CD4-positive, alpha-beta T cell (primary cell): Measurements from ENCODE around the gene SLC29A2. TPM values are rescaled to one million over a fixed set of nuclear protein-coding genes. Genes with fewer than 3 reads are reported as not detected.

Experiments
- ATAC-seq: fragments of 200-7000 bp; cut with Tn5 transposase; one replicate; pipeline ENCODE4 v1.10.0; 2022; ENCODE audit warnings: mild to moderate bottlenecking; ENCODE audit not compliant: poor library complexity
- CTCF ChIA-PET: fragments of 350-600 bp; sonication (Branson Sonifier 250); formaldehyde crosslinking; loops from one replicate; lab custom pipeline; 2021; ENCODE audit warnings: antibody characterized with exemption, inconsistent platforms; lab: Charles Lee
- POLR2A ChIA-PET: fragments of 350-600 bp; sonication (Branson Sonifier 250); formaldehyde crosslinking; loops from one replicate; lab custom pipeline; 2021; ENCODE audit warnings: antibody characterized with exemption, inconsistent platforms; lab: Charles Lee
- DNase-seq, 14 experiments: peaks; one replicate each; pipeline ENCODE4 v3.0.0-alpha.2; 2013 to 2020; ENCODE audit warnings: mixed read lengths in 2 of 14
- H3K27ac ChIP-seq, 2 donors: one replicate each; pipeline versions ENCODE4 v1.5.1 to v1.7.0; 2013; ENCODE audit warnings: low read length in 2 of 2, low read depth in 1 of 2, mild to moderate bottlenecking in 1 of 2
- H3K27me3 ChIP-seq, 2 experiments: 1 replicate in 1 of 2; 2 replicates in 1 of 2; pipeline versions ENCODE4 v1.6.1 to v1.7.0; 2013; ENCODE audit warnings: low read length in 2 of 2, control low read depth in 1 of 2, mild to moderate bottlenecking in 1 of 2, moderate library complexity in 1 of 2; ENCODE audit not compliant: insufficient read depth in 2 of 2, control insufficient read depth in 1 of 2
- H3K36me3 ChIP-seq: one replicate; pipeline ENCODE4 v1.6.1; 2013; ENCODE audit warnings: low read length, control low read depth; ENCODE audit not compliant: insufficient read depth
- H3K4me1 ChIP-seq: one replicate; pipeline ENCODE4 v1.6.1; 2013; ENCODE audit warnings: low read length, control low read depth; ENCODE audit not compliant: insufficient read depth
- H3K4me3 ChIP-seq: one replicate; pipeline ENCODE4 v1.5.1; 2013; ENCODE audit warnings: mild to moderate bottlenecking, low read length, moderate library complexity
- H3K9me3 ChIP-seq, 2 experiments: 1 replicate in 1 of 2; 2 replicates in 1 of 2; pipeline versions ENCODE4 v1.6.1 to v1.7.0; 2013; ENCODE audit warnings: low read length in 2 of 2, mild to moderate bottlenecking in 2 of 2, control low read depth in 1 of 2, moderate library complexity in 1 of 2; ENCODE audit not compliant: control insufficient read depth in 1 of 2, insufficient read depth in 1 of 2
- H3K27ac Mint-ChIP-seq: one replicate; pipeline ENCODE4 v1.8.0; 2020; ENCODE audit warnings: mixed read lengths
- H3K27me3 Mint-ChIP-seq: one replicate; pipeline ENCODE4 v1.8.0; 2021; ENCODE audit warnings: mixed read lengths
- H3K36me3 Mint-ChIP-seq: one replicate; pipeline ENCODE4 v1.8.0; 2021; ENCODE audit warnings: low read depth, mixed read lengths
- H3K4me1 Mint-ChIP-seq: one replicate; pipeline ENCODE4 v1.8.0; 2021; ENCODE audit warnings: low read depth, mixed read lengths
- H3K4me3 Mint-ChIP-seq: one replicate; pipeline ENCODE4 v1.8.0; 2020; ENCODE audit warnings: mild to moderate bottlenecking, mixed read lengths
- H3K9me3 Mint-ChIP-seq: one replicate; pipeline ENCODE4 v1.8.0; 2020; ENCODE audit warnings: mixed read lengths
- CTCF ChIP-seq: fragments of 200-600 bp; IDR thresholded peaks from one replicate; pipeline ENCODE4 v1.8.0; 2022; ENCODE audit warnings: antibody characterized with exemption, mild to moderate bottlenecking
- intact Hi-C, 2 experiments: fragments of 100-400 bp; cut with DNase I in 1 of 2; cut with micrococcal nuclease in 1 of 2; formaldehyde crosslinking; loops; one replicate each; pipeline versions ENCODE4 v1.15.1 to v1.9.0; 2023 to 2025; cut with DNase I, micrococcal nuclease
- total RNA-seq, 174 experiments: library from RNA in 2 of 174; stranded (reverse) in 2 of 174; gene quantifications; one replicate each; pipeline ENCODE4 v1.2.3 and lab custom pipeline; 2021 to 2026

SLC29A2 gene
- total RNA-seq, 2 experiments from 2014 or later: 9.7 TPM

GRCh38 chr11:66324664-66325063 lies 46.9 kb downstream of the SLC29A2 start:
- H3K4me1 ChIP-seq: peaks cover 46% of the 10 kb centered on the region
- no peaks in the 10 kb centered on the region for H3K9me3 ChIP-seq
- DNase-seq: no peak
- H3K27me3 ChIP-seq: no peaks in the 10 kb centered on the region
- Mint-ChIP-seq H3K4me3 (no peak overlapping the region), H3K36me3 (no peaks in the 10 kb centered on the region), H3K9me3 (no peaks in the 10 kb centered on the region), H3K27ac (no peak overlapping the region), H3K4me1 (peaks cover 60% of the 10 kb centered on the region), H3K27me3 (no peaks in the 10 kb centered on the region)
- no peak for ATAC-seq
- CTCF ChIA-PET: no interaction called here
- POLR2A ChIA-PET: interaction anchor here (0.7 to 3.0 kb wide), 2 partner anchors 12 to 13 kb away, joined by 3 to 39 read pairs; no protein-coding TSS in a partner anchor
- no peak for TF ChIP-seq CTCF
- intact Hi-C loops: loop anchor here in 1 of 2 experiments (5.0 kb wide), 1 partner anchor 63 kb away; no protein-coding TSS in a partner anchor
- H3K4me3 ChIP-seq: no peak overlapping the region
- H3K36me3 ChIP-seq: no peaks in the 10 kb centered on the region
- H3K27ac ChIP-seq: no peak overlapping the region

GRCh38 chr11:66323684-66324083 lies 47.9 kb downstream of the SLC29A2 start:
- H3K27ac Mint-ChIP-seq: no peak overlapping the region
- TF ChIP-seq CTCF: no peak
- H3K36me3 ChIP-seq: no peaks in the 10 kb centered on the region
- CTCF ChIA-PET: no interaction called here
- no peaks in the 10 kb centered on the region for H3K27me3 ChIP-seq
- no peaks in the 10 kb centered on the region for H3K36me3 Mint-ChIP-seq
- H3K27ac ChIP-seq: no peak overlapping the region
- no peaks in the 10 kb centered on the region for H3K9me3 ChIP-seq
- intact Hi-C loops: no loop called here
- ATAC-seq (no peak), DNase-seq (no peak)
- H3K4me1 ChIP-seq: peaks cover 49% of the 10 kb centered on the region
- H3K9me3 Mint-ChIP-seq: no peaks in the 10 kb centered on the region
- no peak overlapping the region for H3K4me3 Mint-ChIP-seq
- POLR2A ChIA-PET: interaction anchor here (0.7 kb wide), 1 partner anchor 11 kb away, joined by 3 read pairs; no protein-coding TSS in a partner anchor
- H3K4me3 ChIP-seq: no peak overlapping the region
- H3K4me1 Mint-ChIP-seq: peaks cover 70% of the 10 kb centered on the region
- H3K27me3 Mint-ChIP-seq: no peaks in the 10 kb centered on the region

GRCh38 chr11:66322732-66323427 lies 48.7 kb downstream of the SLC29A2 start:
- H3K4me1 Mint-ChIP-seq: peaks cover 70% of the 10 kb centered on the region
- no peak for ATAC-seq
- H3K4me1 ChIP-seq: peaks cover 49% of the 10 kb centered on the region

More at GRCh38 chr11:66322732-66323427, 48.7 kb downstream of the SLC29A2 start:
- intact Hi-C loops: no loop called here
- H3K9me3 Mint-ChIP-seq: no peaks in the 10 kb centered on the region
- Histone ChIP-seq H3K9me3 (no peaks in the 10 kb centered on the region), H3K27me3 (no peaks in the 10 kb centered on the region), H3K36me3 (no peaks in the 10 kb centered on the region), H3K27ac (no peak overlapping the region), H3K4me3 (no peak overlapping the region)
- POLR2A ChIA-PET: no interaction called here
- H3K36me3 Mint-ChIP-seq: no peaks in the 10 kb centered on the region
- peak overlapping the region; percentile 3 for H3K27ac Mint-ChIP-seq
- DNase-seq: no peak
- no peak overlapping the region for H3K4me3 Mint-ChIP-seq
- CTCF ChIA-PET: interaction anchor here (1.4 kb wide), 1 partner anchor 10 kb away, joined by 3 read pairs; no protein-coding TSS in a partner anchor
- H3K27me3 Mint-ChIP-seq: no peaks in the 10 kb centered on the region
- TF ChIP-seq CTCF: no peak
